Measurements from ENCODE around the gene CCDC14. TPM values are rescaled to one million over a fixed set of nuclear protein-coding genes. Genes with fewer than 3 reads are reported as not detected.

The CCDC14 gene
- total and polyA plus RNA-seq, 4 donors, result 3.7 to 32.5 (median 14.7) TPM

- Histone ChIP-seq H3K36me3 (ENCODE audit: control insufficient read depth in 4 of 4, insufficient read depth in 3 of 4, low read depth in 1 of 4, low read length in 3 of 4) (peaks cover 0 to 2% (median 0%) of the 10 kb centered on the region in 4 donors), H3K4me3 (ENCODE audit: low read depth in 1 of 3, low read length in 3 of 3) (no peak overlapping the region), H3K4me1 (ENCODE audit: control insufficient read depth in 4 of 4, insufficient read depth in 4 of 4, low read length in 3 of 4) (peaks cover 0 to 9% (median 0%) of the 10 kb centered on the region in 4 donors), H3K9ac (ENCODE audit: low read depth in 1 of 2, low read length in 2 of 2) (no peak overlapping the region), H3K27me3 (ENCODE audit: control insufficient read depth in 4 of 4, insufficient read depth in 4 of 4, low read length in 3 of 4) (no peaks in the 10 kb centered on the region), H3K27ac (ENCODE audit: low read depth in 1 of 2, low read length in 2 of 2) (no peak overlapping the region), H3K9me3 (ENCODE audit: control insufficient read depth in 4 of 4, low read length in 3 of 4) (no peaks in the 10 kb centered on the region)
- TF ChIP-seq GABPA (IDR thresholded peaks at IDR 0.05 in 1 of 2, conservative IDR thresholded peaks at IDR 0.05 in 1 of 2), result no peak
- TF ChIP-seq, protein P1, sequence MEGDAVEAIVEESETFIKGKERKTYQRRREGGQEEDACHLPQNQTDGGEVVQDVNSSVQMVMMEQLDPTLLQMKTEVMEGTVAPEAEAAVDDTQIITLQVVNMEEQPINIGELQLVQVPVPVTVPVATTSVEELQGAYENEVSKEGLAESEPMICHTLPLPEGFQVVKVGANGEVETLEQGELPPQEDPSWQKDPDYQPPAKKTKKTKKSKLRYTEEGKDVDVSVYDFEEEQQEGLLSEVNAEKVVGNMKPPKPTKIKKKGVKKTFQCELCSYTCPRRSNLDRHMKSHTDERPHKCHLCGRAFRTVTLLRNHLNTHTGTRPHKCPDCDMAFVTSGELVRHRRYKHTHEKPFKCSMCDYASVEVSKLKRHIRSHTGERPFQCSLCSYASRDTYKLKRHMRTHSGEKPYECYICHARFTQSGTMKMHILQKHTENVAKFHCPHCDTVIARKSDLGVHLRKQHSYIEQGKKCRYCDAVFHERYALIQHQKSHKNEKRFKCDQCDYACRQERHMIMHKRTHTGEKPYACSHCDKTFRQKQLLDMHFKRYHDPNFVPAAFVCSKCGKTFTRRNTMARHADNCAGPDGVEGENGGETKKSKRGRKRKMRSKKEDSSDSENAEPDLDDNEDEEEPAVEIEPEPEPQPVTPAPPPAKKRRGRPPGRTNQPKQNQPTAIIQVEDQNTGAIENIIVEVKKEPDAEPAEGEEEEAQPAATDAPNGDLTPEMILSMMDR (IDR thresholded peaks at IDR 0.05; ENCODE audit: low read depth, low read length, missing input control), result no peak
- no peak for TF ChIP-seq JUND (IDR thresholded peaks at IDR 0.05)
- TF ChIP-seq REST (IDR thresholded peaks at IDR 0.05), result no peak
- TF ChIP-seq EGR1 (IDR thresholded peaks at IDR 0.05; ENCODE audit: low read depth in 2 of 2), result no peak
- TF ChIP-seq SP1 (IDR thresholded peaks at IDR 0.05), result no peak
- no peak for TF ChIP-seq ZBTB33 (IDR thresholded peaks at IDR 0.05)
- TF ChIP-seq TAF1 (conservative IDR thresholded peaks at IDR 0.05), result no peak
- TF ChIP-seq, protein P2, sequence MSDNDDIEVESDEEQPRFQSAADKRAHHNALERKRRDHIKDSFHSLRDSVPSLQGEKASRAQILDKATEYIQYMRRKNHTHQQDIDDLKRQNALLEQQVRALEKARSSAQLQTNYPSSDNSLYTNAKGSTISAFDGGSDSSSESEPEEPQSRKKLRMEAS (IDR thresholded peaks at IDR 0.05), result no peak
- no peak for TF ChIP-seq ATF3 (IDR thresholded peaks at IDR 0.05)
- no peak for TF ChIP-seq RAD21 (IDR thresholded peaks at IDR 0.05)
- no peak for TF ChIP-seq RXRA (IDR thresholded peaks at IDR 0.05)
- no peak for DNase-seq (ENCODE audit: low spot score)
- WGBS, result 98% methylated on average over 1 of the region's 1 CpG
These were observed 91.0 kb downstream of the CCDC14 start for GRCh38 chr3:123870033-123870432.

DNA sequence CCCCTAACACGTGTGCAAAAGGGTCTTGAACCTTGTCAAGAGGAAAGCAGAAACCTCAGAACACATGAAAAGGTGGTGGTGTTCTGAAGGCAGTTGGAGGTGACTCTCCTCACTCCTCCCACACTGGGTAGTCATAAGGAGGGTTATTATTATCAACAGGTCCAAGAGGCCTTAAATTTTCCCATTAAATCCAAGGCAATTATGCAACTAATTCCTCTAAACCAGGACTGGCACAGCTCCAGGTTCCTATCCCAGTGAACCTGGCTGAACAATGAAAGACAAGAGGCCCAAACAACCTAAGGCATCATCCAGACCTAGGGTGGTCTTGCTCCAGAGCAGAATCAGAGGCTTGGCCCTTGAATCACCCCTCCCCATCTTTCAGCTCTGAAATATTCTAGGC is 91.9 kb downstream of the CCDC14 start:
- H3K9me3 ChIP-seq (ENCODE audit: control insufficient read depth in 4 of 4, low read length in 3 of 4), result no peaks in the 10 kb centered on the region
- peaks cover 0 to 9% (median 0%) of the 10 kb centered on the region in 4 donors for H3K4me1 ChIP-seq (ENCODE audit: control insufficient read depth in 4 of 4, insufficient read depth in 4 of 4, low read length in 3 of 4)
- H3K4me3 ChIP-seq (ENCODE audit: low read depth in 1 of 3, low read length in 3 of 3), result no peak overlapping the region
- no peak for DNase-seq (ENCODE audit: low spot score)
- no peak overlapping the region for H3K27ac ChIP-seq (ENCODE audit: low read depth in 1 of 2, low read length in 2 of 2)
- no peak overlapping the region for H3K9ac ChIP-seq (ENCODE audit: low read depth in 1 of 2, low read length in 2 of 2)
- WGBS, result 90% methylated on average over 1 of the region's 1 CpG
- H3K27me3 ChIP-seq (ENCODE audit: control insufficient read depth in 4 of 4, insufficient read depth in 4 of 4, low read length in 3 of 4), result no peaks in the 10 kb centered on the region
- peaks cover 0 to 2% (median 0%) of the 10 kb centered on the region in 4 donors for H3K36me3 ChIP-seq (ENCODE audit: control insufficient read depth in 4 of 4, insufficient read depth in 3 of 4, low read depth in 1 of 4, low read length in 3 of 4)
- TF ChIP-seq RAD21 (IDR thresholded peaks at IDR 0.05) (no peak), NR2F2 (IDR thresholded peaks at IDR 0.05) (no peak), HNF4G (IDR thresholded peaks at IDR 0.05) (no peak), JUND (IDR thresholded peaks at IDR 0.05) (no peak), TAF1 (conservative IDR thresholded peaks at IDR 0.05) (no peak), ZBTB33 (IDR thresholded peaks at IDR 0.05) (no peak), EGR1 (IDR thresholded peaks at IDR 0.05; ENCODE audit: low read depth in 2 of 2) (no peak), REST (IDR thresholded peaks at IDR 0.05) (no peak)
- TF ChIP-seq, protein P1 (IDR thresholded peaks at IDR 0.05; ENCODE audit: low read depth, low read length, missing input control), result no peak
